Measurements from ENCODE around the gene MARVELD3.
"Not testable (repeated sequence)": the region's sequence is repeated elsewhere in the genome, so short reads cannot be mapped to it uniquely, and the experiment has no call there.

MARVELD3 gene

GRCh38 chr16:71672125-71672524, 46.1 kb downstream of the MARVELD3 start:
- DNase-seq (ENCODE audit: low read depth): no peak

- no peak for DNase-seq (ENCODE audit: low read depth)
Measured at GRCh38 chr16:71672803-71673581, 47.0 kb downstream of the MARVELD3 start.

DNA sequence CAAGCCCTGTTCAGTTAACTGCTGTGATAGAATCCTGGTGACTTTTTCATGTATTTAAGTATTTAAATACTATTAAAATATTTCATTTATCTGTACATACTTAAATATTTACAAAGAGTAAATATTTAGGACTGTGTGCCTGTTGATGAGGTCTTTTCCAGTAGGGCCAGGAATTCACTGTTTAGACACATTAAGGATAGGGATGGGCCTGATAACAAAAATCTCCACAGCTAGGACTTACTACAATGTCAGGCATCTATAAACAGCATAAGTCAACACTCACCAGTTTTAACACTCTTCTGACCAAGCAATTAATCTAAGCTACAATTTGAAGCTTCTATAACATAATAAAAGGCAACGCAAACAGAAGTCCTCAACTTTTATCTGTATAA, 47.6 kb downstream of the MARVELD3 start:
- DNase-seq (ENCODE audit: low read depth): no peak

- DNase-seq (ENCODE audit: low read depth): no peak
Measured at GRCh38 chr16:71674229-71674628, 48.2 kb downstream of the MARVELD3 start.

DNA sequence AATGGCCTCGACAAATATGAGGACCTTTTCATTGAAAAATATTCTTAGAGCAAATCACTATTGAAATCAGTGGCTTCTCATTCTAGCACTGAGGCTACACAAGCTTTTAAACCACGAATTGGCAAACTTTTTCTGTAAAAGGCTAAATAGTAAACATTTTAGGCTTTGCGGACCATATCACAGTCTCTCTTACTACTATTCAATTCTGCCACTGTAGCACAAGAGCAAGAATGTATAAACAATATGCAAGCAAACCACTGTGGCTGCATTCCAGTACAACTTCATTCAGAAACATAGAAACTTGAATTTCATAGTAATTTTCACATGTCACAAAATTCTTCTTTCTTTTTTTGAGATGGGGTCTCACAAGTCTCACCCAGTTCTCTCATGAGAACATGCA, 49.4 kb downstream of the MARVELD3 start:
- DNase-seq (ENCODE audit: low read depth): no peak

- no peak for DNase-seq (ENCODE audit: low read depth)
Measured at GRCh38 chr16:71676236-71676635, 50.3 kb downstream of the MARVELD3 start.

DNA sequence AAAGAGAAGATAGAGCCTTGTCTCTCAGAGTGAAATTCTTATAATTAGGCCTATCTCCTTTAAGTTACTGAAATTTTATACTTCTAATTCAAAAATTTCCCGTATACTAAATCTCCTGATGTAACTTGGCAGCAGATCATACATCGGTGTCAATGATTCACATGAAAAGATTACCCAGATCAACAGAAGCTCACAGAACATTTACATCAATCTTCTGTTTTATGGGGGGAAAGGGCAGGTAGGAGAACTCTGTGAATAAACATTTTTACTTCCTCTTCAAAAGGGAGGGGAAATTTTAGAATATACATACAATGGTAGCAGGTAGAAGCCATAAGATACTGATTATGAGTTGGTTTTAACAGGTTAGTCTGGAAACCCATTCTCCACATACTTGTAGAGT, 55.4 kb downstream of the MARVELD3 start:
- no peak for DNase-seq (ENCODE audit: low read depth)

DNA sequence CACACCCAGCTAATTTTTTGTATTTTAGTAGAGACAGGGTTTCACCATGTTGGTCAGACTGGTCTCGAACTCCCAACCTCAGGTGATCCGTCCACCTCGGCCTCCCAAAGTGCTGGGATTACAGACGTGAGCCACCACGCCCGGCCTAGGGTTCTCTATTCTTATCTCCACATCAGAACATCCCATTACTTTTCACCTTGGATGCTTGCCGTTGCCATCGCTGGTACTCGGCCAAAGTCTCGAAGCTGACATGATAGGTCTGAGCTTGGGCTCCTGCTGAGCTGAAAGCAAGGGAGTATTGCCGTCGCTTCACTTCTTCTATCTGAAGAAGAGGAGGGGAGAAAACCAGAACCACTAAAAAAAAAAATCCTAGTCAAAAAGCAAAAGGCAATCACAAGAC, 58.3 kb downstream of the MARVELD3 start:
- DNase-seq (ENCODE audit: low read depth): not testable (repeated sequence)
